Measurements from ENCODE around the gene BCKDHA. TPM values are rescaled to one million over a fixed set of nuclear protein-coding genes. Genes with fewer than 3 reads are reported as not detected.

Gene BCKDHA
- total RNA-seq, 3 donors from 2014 or later: 40.3 to 54.6 (median 53.1) TPM

DNA sequence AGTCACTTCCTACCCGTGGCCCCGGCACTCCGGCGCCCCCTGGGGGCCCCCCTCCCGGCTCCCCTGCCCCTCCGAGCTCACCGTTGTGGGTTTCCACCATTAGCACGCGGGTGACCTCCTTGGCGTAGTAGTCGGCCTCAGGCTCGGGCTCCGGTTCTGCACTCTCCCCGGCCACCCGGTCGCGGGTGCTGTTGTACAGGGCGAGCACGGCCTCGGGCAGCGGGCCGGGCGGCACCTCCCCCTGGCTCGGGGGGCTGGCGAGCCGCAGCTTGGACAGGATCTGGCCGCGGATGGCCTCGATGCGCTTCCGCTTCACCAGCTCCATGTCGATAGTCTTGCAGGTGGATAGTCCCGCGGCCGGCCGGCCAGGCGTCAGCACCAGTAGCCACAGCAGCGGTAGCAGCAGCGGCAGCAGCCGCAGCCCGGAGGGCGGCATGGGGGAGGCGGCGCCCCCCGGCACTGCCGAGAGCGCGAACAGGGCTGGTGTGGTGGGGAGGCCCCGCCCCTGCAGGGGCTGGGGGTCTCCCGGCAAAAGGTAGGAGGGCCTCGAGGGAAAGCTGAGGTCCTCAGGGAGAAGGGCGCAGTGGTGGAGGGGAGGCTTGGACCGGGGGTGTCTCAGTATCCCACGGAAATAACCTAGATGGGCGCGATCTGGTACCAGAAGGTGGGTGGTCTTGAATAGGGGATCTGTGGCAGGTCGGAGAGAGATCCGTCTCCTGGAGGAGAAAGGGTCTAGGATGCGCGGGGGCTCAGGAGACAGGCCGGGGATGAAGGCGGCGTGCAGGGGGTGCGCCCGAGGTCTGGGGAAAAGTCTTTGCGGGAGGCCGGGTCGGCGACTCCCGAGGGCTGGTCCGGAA lies 44.8 kb upstream of the BCKDHA start:
- TF ChIP-seq, protein P1, sequence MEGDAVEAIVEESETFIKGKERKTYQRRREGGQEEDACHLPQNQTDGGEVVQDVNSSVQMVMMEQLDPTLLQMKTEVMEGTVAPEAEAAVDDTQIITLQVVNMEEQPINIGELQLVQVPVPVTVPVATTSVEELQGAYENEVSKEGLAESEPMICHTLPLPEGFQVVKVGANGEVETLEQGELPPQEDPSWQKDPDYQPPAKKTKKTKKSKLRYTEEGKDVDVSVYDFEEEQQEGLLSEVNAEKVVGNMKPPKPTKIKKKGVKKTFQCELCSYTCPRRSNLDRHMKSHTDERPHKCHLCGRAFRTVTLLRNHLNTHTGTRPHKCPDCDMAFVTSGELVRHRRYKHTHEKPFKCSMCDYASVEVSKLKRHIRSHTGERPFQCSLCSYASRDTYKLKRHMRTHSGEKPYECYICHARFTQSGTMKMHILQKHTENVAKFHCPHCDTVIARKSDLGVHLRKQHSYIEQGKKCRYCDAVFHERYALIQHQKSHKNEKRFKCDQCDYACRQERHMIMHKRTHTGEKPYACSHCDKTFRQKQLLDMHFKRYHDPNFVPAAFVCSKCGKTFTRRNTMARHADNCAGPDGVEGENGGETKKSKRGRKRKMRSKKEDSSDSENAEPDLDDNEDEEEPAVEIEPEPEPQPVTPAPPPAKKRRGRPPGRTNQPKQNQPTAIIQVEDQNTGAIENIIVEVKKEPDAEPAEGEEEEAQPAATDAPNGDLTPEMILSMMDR (IDR thresholded peaks at IDR 0.05): peak in 1 of 3 donors; percentile 14
- no peak for TF ChIP-seq POLR2A (IDR thresholded peaks at IDR 0.05)
- no peaks in the 10 kb centered on the region for H3K9me3 ChIP-seq
- intact Hi-C loops (cut with DNase I; ENCODE audit: low total_unique reads): no loop called here
- H3K4me3 ChIP-seq: peak overlapping the region; percentile 82 to 97 (median 82)
- peaks cover 0 to 6% of the 10 kb centered on the region in 2 donors for H3K4me1 ChIP-seq
- H3K27me3 ChIP-seq: no peaks in the 10 kb centered on the region
- H3K36me3 ChIP-seq: no peaks in the 10 kb centered on the region
- peak in 1 of 2 donors; percentile 46 for DNase-seq (ENCODE audit: low spot score in 2 of 2)
- peak overlapping the region; percentile 78 to 92 for H3K27ac ChIP-seq

DNA sequence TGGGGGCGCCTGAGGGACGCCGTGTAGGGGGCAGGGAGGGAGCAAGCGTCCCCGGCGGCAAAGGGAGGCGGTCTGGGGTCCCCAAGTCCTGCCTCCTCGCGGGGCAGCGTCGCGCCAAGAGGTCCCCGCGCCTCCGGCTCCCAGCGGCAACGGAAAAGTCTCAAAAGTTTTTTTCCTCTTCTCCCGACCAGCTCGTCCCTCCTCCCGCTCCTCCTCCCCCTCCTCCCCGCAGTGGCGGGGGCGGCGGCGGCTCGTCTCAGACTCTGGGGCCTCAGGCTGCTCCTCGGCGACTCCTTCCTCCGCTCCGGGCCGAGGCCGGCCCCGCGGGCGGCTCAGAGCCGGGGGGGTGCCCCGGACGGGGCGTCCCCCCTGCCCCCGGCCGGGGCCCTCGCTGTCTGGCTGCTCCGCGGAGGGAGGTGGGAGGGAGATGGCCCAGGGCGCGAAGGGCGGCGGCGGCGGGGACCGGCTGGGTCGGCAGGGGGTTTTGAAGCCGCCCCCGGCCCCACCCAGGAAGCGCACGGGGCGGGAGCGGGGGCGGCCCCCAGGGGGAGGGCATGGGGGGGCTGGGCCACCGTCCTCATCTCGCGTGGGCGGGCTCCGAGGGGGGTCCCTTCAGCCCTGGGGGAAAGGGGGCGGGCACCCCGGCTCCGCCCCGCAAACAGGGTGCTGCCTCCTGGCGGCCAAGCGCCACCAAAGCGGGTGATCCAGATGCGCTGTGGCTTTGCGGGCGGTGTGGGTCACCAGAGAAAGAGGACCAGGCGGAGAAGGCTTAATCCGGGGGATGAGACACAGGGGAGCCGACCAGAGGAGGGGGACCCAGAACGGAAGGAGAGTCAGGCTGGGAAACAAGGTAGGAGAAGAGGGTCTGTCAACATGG lies 43.9 kb upstream of the BCKDHA start, which contains the start of gene TGFB1:
Gene TGFB1 (minus strand): TSS at position 457 of the 877 bp plus-strand sequence. CDS start 878 bp downstream, outside the sequence.
- Histone ChIP-seq H3K27ac (peak within 1 kb of the TSS; percentile 78 to 92), H3K9me3 (no peaks in the 10 kb centered on the region), H3K36me3 (no peaks in the 10 kb centered on the region), H3K4me1 (peaks cover 0 to 6% of the 10 kb centered on the region in 2 donors), H3K4me3 (peak within 1 kb of the TSS; percentile 82 to 97 (median 82)), H3K27me3 (no peaks in the 10 kb centered on the region)
- peak; percentile 57 to 78 for DNase-seq (ENCODE audit: low spot score in 2 of 2)
- peak in 1 of 3 donors; percentile 12 for TF ChIP-seq POLR2AphosphoS5 (IDR thresholded peaks at IDR 0.05)
- TF ChIP-seq, protein P1 (IDR thresholded peaks at IDR 0.05): peak; percentile 60 to 79 (median 65)
- TF ChIP-seq POLR2A (IDR thresholded peaks at IDR 0.05): no peak
- intact Hi-C loops (cut with DNase I; ENCODE audit: low total_unique reads): no loop called here

DNA sequence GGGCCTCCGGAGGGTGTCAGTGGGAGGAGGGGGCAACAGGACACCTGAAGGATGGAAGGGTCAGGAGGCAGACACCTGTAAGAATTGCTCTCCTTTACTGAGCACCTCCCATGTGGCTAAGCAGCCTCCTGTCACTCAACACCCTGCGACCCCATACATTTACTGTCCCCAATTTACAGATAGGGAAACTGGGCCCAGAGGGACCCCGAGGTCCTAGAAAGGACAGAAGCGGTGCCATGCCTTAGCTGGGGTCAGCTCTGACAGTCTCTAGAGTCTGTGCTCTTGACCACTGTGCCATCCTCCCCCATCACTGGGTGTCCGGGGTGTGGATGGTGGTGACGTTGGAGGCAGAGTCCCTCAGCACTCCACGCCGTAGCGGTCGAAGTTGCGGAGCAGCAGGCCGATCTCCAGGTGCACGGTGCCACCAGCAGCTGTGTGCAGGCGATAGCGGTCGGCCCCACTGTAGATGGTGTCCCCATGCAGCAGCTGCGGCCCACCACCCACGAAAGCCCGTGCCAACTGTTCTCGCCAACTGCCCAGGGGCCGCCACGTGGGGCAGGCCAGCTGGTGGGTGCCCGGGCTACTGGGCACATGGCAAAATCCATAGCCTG lies 43.2 kb upstream of the BCKDHA start:
- no peak for DNase-seq (ENCODE audit: low spot score in 2 of 2)
- Histone ChIP-seq H3K4me1 (peaks cover 0 to 6% of the 10 kb centered on the region in 2 donors), H3K36me3 (no peaks in the 10 kb centered on the region), H3K4me3 (peak overlapping the region; percentile 82 to 97 (median 82)), H3K27me3 (no peaks in the 10 kb centered on the region), H3K27ac (peak overlapping the region; percentile 78 to 92), H3K9me3 (no peaks in the 10 kb centered on the region)
- intact Hi-C loops (cut with DNase I; ENCODE audit: low total_unique reads): no loop called here
- TF ChIP-seq, protein P1 (IDR thresholded peaks at IDR 0.05): no peak
- TF ChIP-seq POLR2AphosphoS5 (IDR thresholded peaks at IDR 0.05) (no peak), POLR2A (IDR thresholded peaks at IDR 0.05) (no peak)

DNA sequence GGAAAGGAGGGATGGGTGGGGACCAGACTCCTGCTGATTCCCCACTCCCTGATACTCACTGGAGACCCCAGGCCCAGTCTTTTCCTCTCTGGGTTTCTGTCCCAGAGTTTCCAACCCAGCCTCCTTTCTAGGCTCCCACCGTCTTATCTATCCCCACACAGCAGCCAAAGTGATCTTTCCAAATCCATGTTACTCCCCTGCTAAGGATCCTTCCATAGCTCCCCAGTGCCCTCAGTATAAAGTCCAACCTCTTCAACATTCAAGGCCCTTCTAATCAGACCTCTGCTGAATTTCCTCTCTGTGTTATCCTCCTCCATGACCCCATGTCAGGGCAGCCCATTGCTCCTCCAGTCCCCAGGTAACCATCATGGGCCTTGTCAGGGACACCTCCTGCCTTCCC lies 42.6 kb upstream of the BCKDHA start:
- Histone ChIP-seq H3K27ac (peak overlapping the region in 1 of 2 donors; percentile 92), H3K4me3 (no peak overlapping the region), H3K36me3 (no peaks in the 10 kb centered on the region), H3K27me3 (no peaks in the 10 kb centered on the region), H3K9me3 (no peaks in the 10 kb centered on the region), H3K4me1 (peaks cover 0 to 6% of the 10 kb centered on the region in 2 donors)
- intact Hi-C loops (cut with DNase I; ENCODE audit: low total_unique reads): no loop called here
- TF ChIP-seq POLR2A (IDR thresholded peaks at IDR 0.05) (no peak), POLR2AphosphoS5 (IDR thresholded peaks at IDR 0.05) (no peak)
- TF ChIP-seq, protein P1 (IDR thresholded peaks at IDR 0.05): no peak
- DNase-seq (ENCODE audit: low spot score in 2 of 2): no peak
